Right cardiac atrium (tissue), 5 donors: Measurements from ENCODE around the gene ARHGAP36. TPM values are rescaled to one million over a fixed set of nuclear protein-coding genes. Genes with fewer than 3 reads are reported as not detected.

Experiments
- ATAC-seq, 2 donors: fragments of 200-7000 bp; cut with Tn5 transposase; one replicate each; pipeline versions ENCODE4 v1.8.0 to v1.9.1; 2020; ENCODE audit warnings: moderate library complexity in 2 of 2, mild to moderate bottlenecking in 1 of 2
- DNase-seq, 3 donors: peaks; one replicate each; pipeline ENCODE4 v3.0.0-alpha.2; 2020
- H3K27ac ChIP-seq: one replicate; pipeline ENCODE4 v1.5.1; 2013; ENCODE audit warnings: mild to moderate bottlenecking, low read length, control low read depth, moderate library complexity
- H3K27me3 ChIP-seq: one replicate; pipeline ENCODE4 v1.6.1; 2013; ENCODE audit not compliant: control insufficient read depth, insufficient read depth
- H3K4me1 ChIP-seq: one replicate; pipeline ENCODE4 v1.6.1; 2013; ENCODE audit warnings: low read length; ENCODE audit not compliant: control insufficient read depth, insufficient read depth
- H3K4me3 ChIP-seq: one replicate; pipeline ENCODE4 v1.5.1; 2013; ENCODE audit warnings: low read length, control low read depth
- H3K9me3 ChIP-seq: one replicate; pipeline ENCODE4 v1.6.1; 2013; ENCODE audit warnings: low read length; ENCODE audit not compliant: control insufficient read depth
- WGBS: extraction: QIAGEN DNeasy Blood & Tissue Kit; methylation state at CpG from one replicate; pipeline ENCODE4 v1.1.7; 2013; 5-methylcytosine and 5-hydroxymethylcytosine counted together
- intact Hi-C, 4 donors: fragments of 100-400 bp; cut with DNase I; formaldehyde crosslinking; loops; one replicate each; pipeline versions ENCODE4 v1.11.0 to v1.14.0; 2022 to 2023
- polyA plus RNA-seq: library from polyadenylated mRNA; stranded (reverse); fragments of 200-250 nt; gene quantifications from one replicate; pipeline ENCODE4 v1.2.3, GENCODE V29; 2013
- total RNA-seq, 4 donors: library from RNA; stranded (reverse); fragmentation: NEBNext Ultra II Directional; extraction: Animal tissue kit (Norgen Biotek cat#: 25700); gene quantifications; one replicate each; pipeline ENCODE4 v1.2.1, GENCODE V29; 2021
- donor health status: healthy with polysubstance abuse.
- donor health status: DM: no; HTN: yes; CAD: no.
- donor health status: DM: no; HTN: no; CAD: no.
- donor health status: DM: no; HTN: yes; CAD: no; lungs with severe emphysema.
- donor health status: DM: yes; HTN: yes; CAD: no.

ARHGAP36 gene
- total and polyA plus RNA-seq, 5 donors, result 0.05 to 0.12 (median 0.11) TPM; not detected in 2

- Histone ChIP-seq H3K4me3 (no peak overlapping the region), H3K9me3 (no peaks in the 10 kb centered on the region), H3K4me1 (no peaks in the 10 kb centered on the region), H3K27me3 (no peaks in the 10 kb centered on the region), H3K27ac (no peak overlapping the region)
- intact Hi-C loops, result no loop called here
- 4% methylated on average over 39 of the region's 39 CpGs for WGBS
- ATAC-seq, result no peak
- no peak for DNase-seq
Measured at GRCh38 chrX:131072871-131073571, 14.9 kb downstream of the ARHGAP36 start.

GRCh38 chrX:131073607-131074006, 15.5 kb downstream of the ARHGAP36 start:
- WGBS, result 14% methylated on average over 4 of the region's 4 CpGs
- DNase-seq (no peak), ATAC-seq (no peak)
- H3K9me3 ChIP-seq, result no peaks in the 10 kb centered on the region
- H3K4me1 ChIP-seq, result no peaks in the 10 kb centered on the region
- no peak overlapping the region for H3K27ac ChIP-seq
- intact Hi-C loops, result no loop called here
- H3K27me3 ChIP-seq, result no peaks in the 10 kb centered on the region
- no peak overlapping the region for H3K4me3 ChIP-seq

GRCh38 chrX:131081772-131082740, 23.9 kb downstream of the ARHGAP36 start:
- no peaks in the 10 kb centered on the region for H3K9me3 ChIP-seq
- no peak overlapping the region for H3K4me3 ChIP-seq
- no peaks in the 10 kb centered on the region for H3K27me3 ChIP-seq
- no peak for DNase-seq
- intact Hi-C loops, result no loop called here
- WGBS, result 1% methylated on average over 75 of the region's 75 CpGs
- H3K4me1 ChIP-seq, result no peaks in the 10 kb centered on the region
- no peak for ATAC-seq
- H3K27ac ChIP-seq, result no peak overlapping the region

- intact Hi-C loops, result no loop called here
- no peak for ATAC-seq
Measured at GRCh38 chrX:131083510-131084142, 25.5 kb downstream of the ARHGAP36 start.

GRCh38 chrX:131084145-131084544, 26.0 kb downstream of the ARHGAP36 start:
- H3K27me3 ChIP-seq, result no peaks in the 10 kb centered on the region
- ATAC-seq (no peak), DNase-seq (no peak)
- no peaks in the 10 kb centered on the region for H3K4me1 ChIP-seq
- WGBS, result 2% methylated on average over 7 of the region's 7 CpGs
- no peaks in the 10 kb centered on the region for H3K9me3 ChIP-seq
- no peak overlapping the region for H3K4me3 ChIP-seq
- intact Hi-C loops, result no loop called here
- no peak overlapping the region for H3K27ac ChIP-seq

More at GRCh38 chrX:131083510-131084142, 25.5 kb downstream of the ARHGAP36 start:
- Histone ChIP-seq H3K4me3 (no peak overlapping the region), H3K4me1 (no peaks in the 10 kb centered on the region), H3K9me3 (no peaks in the 10 kb centered on the region), H3K27me3 (no peaks in the 10 kb centered on the region), H3K27ac (no peak overlapping the region)
- no peak for DNase-seq
- under 1% methylated on average over 34 of the region's 34 CpGs for WGBS

GRCh38 chrX:131136776-131137175, 78.6 kb downstream of the ARHGAP36 start:
- H3K4me1 ChIP-seq, result no peaks in the 10 kb centered on the region
- intact Hi-C loops, result no loop called here
- ATAC-seq (no peak), DNase-seq (no peak)
- H3K27ac ChIP-seq, result no peak overlapping the region
- no peak overlapping the region for H3K4me3 ChIP-seq
- no peaks in the 10 kb centered on the region for H3K9me3 ChIP-seq
- H3K27me3 ChIP-seq, result no peaks in the 10 kb centered on the region
- 96% methylated on average over 27 of the region's 27 CpGs for WGBS

GRCh38 chrX:131139072-131139471, 80.9 kb downstream of the ARHGAP36 start:
- no peaks in the 10 kb centered on the region for H3K9me3 ChIP-seq
- H3K27me3 ChIP-seq, result no peaks in the 10 kb centered on the region
- intact Hi-C loops, result no loop called here
- ATAC-seq, result no peak
- no peak for DNase-seq
- H3K4me3 ChIP-seq, result no peak overlapping the region
- no peaks in the 10 kb centered on the region for H3K4me1 ChIP-seq
- no peak overlapping the region for H3K27ac ChIP-seq
- WGBS, result 87% methylated on average over 2 of the region's 2 CpGs

Other genes starting within 250 kb of the ARHGAP36 start
- gene ENOX2, start 155.1 kb upstream of the ARHGAP36 start, total RNA-seq, result 10 to 100 TPM; 17.3 to 20.1 (median 18.2) TPM
- gene ENOX2, start 155.1 kb upstream of the ARHGAP36 start, polyA plus RNA-seq, result 6.2 TPM
- gene IGSF1, start 231.0 kb downstream of the ARHGAP36 start, total RNA-seq, result 10 to 100 TPM in 3 of 4 donors, 1 to 10 TPM in 1; 6.5 to 28.3 (median 17.5) TPM
- gene IGSF1, start 231.0 kb downstream of the ARHGAP36 start, polyA plus RNA-seq, result 4.6 TPM